AG08395 (cell line): ENCODE data around the gene NOC4L.
A peak's percentile ranks its signal among the peaks of the same experiment; 100 is the strongest.
"Not testable (repeated sequence)": the region's sequence is repeated elsewhere in the genome, so short reads cannot be mapped to it uniquely, and the experiment has no call there.

Experiments
- DNase-seq: peaks from one replicate; pipeline ENCODE4 v3.0.0; 2012; ENCODE audit warnings: mixed read lengths, low spot score

The NOC4L gene

GRCh38 chr12:132182206-132182710, 38.0 kb downstream of the NOC4L start:
- DNase-seq, result no peak

DNA sequence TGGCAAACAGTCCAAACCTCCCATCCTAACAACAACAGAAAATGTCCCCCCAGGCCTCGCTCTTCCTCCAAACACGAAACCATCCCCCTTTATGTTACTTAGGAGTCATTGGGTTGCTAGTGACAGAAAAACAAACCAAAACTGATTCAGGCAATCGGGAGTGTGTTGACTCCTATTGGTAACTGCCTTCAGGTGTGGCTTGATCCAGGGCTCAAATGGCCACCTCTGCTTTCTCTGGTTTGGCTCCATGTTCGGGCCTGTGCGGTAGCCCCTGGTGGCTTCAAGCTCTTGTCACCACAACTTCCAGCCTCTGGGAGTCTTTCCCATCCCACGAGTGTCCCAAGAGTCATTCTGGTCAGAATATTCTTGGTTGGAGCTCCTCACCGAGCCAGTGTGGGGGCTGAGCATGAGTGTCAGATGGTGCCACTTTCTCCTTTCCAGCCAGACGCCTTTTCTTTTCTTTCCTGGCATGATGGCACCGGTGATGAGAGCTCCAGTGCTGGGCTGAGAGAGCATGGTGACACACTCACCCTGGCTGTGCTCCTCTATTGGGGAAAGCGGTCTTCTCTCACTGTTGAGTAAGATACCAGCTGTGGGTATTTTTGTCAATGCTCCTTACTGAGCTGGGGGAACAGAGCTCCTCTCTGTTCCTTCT, 38.6 kb downstream of the NOC4L start:
- DNase-seq, result no peak

- no peak for DNase-seq
Observed at GRCh38 chr12:132185705-132186104, 41.4 kb downstream of the NOC4L start.

DNA sequence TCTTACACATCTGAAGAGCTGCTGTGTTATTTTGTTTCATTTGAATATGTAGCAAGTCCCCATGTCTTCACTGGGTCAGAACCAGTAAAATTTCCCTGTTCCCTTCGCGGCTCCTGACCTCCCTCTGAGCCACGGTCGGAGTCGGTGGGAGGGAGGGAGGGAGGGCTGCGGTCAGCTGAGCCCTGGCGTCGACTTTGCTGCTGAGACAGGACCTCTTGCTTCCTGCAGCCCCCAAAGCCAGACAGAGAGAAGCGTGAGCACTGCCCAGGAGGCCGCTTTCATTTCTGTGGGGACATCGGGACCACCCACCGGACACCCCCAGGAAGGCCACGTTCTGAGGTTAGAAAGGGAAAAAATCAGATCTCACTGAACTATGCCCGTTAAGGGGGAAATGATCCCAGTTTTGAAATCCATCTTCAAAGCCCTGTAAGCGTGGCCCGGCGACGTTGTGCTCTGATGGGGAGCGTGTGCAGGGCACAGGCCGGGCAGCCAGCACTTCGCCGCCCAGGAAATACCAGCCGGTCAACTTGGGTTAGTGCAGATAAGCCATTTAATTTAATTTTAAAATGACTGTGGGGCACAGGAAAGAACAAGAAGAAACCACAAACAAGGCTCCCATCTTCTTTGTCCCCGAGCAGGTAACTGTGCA, 42.1 kb downstream of the NOC4L start:
- DNase-seq, result no peak

GRCh38 chr12:132186857-132187620, 42.8 kb downstream of the NOC4L start:
- DNase-seq, result no peak

DNA sequence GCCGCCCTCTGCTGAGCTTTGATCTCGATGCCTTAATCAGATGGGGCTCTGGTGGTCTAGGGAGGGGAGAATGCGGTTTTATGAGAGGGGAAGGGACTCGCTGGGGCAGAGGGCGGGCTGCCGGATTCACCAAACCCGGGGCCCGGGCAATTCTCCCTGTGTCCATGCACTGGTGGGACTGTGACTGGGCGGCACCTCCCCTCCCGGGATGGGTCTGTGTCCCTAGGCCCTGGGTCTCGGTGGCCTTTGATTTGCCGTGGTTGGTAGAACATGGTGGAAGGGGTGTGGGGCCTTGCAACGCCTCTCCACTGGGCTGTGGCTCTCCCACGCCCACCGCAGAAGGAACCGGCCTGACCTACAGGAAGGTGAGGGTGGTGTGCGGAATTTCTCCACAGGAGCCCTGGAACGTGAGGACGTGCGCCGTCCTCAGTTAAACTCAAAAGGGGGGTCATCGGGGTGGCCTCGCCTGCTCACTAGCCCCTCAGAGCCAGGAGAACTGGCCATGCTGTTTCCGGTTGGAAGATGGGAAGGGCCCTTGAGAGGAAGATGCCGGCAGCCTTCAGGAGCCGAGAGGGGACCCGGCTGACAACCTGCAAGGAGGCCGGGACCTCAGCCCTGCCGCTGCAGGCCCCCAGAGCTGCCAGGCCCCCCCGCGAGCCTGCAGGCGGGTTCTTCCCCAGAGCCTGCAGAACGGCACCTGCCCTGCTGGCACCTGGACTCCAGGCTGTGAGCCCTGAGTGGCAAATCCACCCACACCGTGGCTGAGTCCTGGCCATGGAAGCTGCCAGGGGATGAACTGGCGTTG, 43.6 kb downstream of the NOC4L start:
- DNase-seq, result no peak

- DNase-seq, result no peak
Observed at GRCh38 chr12:132188451-132188901, 44.2 kb downstream of the NOC4L start.

GRCh38 chr12:132188916-132189325, 44.7 kb downstream of the NOC4L start:
- DNase-seq, result peak; percentile 13

DNA sequence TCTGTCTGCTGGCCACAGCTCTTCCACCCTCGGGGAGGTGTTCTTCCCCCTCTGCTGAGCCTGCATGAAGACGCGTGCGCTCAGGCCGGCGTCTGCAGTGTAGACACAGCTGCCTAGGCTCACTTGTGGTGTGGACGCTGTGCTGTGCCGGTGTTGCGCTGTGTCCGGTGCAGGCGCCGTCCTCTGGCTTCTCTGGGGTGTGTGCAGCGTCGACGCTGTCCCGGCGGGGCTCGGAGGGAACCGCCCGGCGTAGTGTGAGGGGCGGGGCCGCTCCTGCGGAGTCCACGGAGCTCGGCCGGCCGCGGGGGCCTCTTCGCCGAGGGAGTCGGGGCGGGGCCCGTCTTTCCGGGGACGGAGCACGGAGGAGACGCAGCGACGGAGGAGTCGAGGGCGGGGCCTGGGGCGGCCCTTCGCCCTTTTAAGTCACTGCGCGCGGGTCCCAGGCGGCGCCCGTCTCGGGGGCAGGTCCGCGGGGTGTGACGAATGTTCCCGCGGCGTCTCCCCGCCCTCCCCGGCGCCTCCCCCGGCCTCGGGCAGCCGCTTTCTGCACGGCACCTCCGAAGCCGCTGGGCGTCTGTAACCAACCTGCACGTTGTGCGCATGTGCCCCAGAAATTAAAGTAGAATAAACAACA, 45.2 kb downstream of the NOC4L start:
- DNase-seq, result peak; percentile 91

DNA sequence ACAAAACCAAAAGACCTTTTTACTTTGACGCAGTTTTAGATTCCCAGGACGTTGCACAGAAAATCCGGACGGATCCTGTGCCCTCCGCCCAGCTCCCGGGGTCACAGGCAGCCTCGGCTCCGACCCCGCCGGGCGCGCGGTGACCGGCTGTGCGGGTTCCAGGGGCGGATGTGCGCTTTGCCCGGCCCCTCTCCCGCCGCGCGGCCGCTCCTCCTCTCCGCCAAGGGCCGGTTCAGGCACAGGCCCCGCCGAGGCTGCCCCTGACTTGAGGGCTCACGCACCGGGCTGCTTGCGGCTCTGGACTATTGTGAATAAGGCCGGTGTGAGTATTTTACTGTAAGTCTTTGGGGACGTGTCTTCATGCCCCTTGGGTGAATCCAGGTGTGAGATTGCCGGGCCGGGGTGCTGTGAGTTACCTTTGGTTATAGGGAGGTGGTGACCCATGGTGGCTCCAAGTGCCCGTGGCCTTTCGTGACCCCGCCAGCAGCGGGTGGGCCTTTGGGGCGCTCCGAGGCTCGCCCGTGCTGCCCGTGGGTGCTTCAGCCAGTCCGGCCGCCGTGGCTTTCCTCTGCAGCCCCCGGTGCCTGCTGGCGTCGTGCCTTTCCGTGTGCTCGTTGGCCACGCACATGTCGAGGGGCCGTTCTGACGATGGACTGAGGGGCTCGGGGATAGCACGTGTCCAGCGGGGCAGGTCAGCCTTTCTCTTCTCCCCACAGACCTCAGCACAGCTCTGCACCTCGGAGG, 45.9 kb downstream of the NOC4L start:
- peak; percentile 21 for DNase-seq

DNA sequence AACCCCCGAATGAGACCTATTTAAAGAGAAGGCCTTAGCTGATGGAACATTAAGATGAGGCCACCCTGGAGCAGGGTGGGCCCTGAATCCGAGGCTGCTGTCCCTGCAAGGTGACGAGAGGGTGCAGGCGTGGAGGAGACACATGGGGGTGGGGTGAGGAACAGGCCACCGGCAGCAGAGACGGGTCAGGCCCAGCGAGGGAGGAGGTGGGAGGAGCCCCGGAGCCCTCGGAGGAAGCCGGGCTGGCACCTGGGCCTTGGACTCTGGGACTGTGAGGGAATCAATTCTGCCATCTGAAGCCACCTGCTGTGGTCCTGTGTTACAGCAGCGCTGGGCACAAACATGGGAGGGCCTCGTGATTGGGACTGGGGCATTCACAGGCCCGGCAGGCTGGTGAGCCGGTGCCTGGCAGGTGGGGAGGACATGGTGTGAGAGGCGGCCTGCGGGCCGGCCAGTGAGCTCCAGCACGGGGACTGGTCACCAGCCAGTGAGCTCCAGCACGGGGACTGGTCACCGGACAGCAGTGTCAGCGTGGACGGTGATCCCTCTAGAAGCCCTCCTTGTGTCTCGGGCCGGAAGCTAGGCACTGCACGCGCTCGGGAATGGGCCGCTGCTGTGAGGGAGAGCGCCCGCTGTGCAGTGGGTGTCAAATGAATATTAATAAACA, 46.7 kb downstream of the NOC4L start:
- no peak for DNase-seq

DNA sequence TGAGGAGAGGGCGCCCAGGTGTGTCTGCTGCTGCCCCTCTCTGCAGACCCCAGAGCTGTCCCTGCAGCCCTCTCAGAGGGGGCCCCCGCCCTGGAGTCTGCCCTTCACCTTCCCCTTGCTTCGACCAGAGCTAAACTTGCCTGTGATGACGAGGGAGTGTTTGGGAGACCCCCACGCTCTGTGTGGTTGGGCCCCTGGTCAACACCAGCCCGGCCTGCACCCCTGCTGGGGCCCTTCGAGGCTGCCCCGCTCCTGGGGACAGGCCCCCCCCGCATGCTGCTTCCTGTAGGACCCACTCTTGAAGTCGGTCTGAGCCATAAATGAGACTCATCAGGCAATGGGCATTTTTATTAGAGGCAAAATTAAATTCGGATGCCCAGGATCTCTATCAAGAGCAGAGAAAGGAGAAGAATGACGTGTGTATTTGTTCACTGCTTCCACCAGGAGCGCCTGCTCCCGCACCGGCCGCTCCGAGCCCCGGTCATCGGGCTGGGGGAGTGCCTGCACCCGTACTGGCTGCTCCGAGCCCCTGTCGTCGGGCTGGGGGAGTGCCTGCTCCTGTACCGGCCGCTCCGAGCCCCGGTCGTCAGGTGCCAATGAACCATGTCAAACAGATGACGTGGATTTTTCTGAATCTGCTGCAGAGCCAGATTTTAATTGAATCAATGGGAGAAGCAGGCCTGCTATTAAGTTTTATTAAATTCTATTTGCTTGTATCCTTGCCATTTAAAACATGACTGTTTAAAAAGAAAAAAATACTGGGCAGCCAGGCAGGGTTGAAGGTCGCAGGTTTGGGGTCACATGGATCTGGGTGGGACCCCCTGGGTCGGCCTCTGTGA, 47.7 kb downstream of the NOC4L start:
- no peak for DNase-seq

GRCh38 chr12:132194056-132194455, 49.8 kb downstream of the NOC4L start:
- no peak for DNase-seq

GRCh38 chr12:132194556-132194955, 50.3 kb downstream of the NOC4L start:
- no peak for DNase-seq

GRCh38 chr12:132195242-132195641, 51.0 kb downstream of the NOC4L start:
- not testable (repeated sequence) for DNase-seq

DNA sequence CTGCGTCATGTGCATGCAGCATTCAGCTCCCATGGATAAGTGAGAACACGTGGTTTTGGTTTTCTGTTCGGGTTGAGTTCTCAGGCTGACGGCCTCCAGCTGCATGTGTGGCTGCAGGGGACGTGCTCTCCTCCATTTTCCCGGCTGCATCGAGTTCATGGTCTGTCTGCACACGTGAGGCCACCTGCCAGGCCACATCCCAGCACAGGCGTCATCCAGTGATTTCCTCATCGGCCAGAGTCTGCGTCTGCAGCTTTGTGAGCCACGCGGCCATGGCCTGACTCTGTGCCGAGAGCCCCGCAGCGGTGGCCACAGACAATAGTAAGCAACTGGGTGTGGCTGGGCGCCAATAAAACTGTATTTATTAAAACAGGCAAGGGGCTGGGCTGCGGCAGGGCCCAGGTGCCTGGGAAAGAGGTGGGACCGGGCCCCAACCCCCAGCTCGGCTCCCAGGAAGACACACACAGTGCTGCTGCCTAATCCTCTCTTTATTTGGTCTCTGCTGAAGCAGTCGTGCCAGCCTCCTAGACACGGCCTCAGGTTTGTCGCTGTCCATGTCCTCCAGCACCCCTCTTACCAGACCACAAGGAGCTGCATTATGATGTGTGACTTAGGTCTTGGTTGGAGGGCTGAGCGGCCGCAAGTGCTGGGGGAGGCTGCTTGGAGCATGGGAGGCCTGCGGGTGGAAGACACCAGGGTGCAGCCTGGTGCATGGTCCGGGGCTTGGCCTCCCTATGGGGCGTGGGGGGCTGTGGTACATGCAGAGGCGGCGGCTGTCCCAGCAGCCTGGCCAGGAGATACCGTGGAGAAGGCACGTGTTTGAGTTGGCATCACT, 52.0 kb downstream of the NOC4L start:
- no peak for DNase-seq

DNA sequence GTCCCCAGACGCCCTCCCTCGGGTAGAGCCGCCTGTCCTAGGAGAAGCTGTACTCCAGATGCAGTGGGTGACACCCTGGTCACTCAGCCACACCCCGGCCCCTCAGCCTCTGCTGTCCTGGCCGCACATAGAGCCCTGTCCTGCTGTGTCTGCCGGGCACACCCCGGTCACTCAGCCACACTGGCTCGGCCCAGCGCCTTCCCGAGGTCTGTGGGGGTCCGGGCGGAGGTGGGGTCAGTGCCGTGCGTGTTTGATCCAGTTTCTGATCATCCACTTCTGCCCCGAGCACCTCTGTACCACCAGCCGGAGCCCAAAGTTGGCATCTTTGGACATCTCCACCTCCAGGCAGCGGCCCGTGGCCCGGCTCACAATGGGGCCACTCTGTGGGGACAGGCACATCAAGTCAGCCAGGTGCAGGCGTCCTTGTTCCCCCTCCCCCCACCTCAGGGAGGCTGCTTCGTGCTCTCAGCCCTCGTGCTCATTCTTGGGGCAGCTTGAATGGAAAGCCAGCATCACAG, 52.7 kb downstream of the NOC4L start:
- no peak for DNase-seq
